Mucosa of descending colon (tissue), 3 donors: Measurements from ENCODE around the gene BEST3. TPM values are rescaled to one million over a fixed set of nuclear protein-coding genes. Genes with fewer than 3 reads are reported as not detected.

Experiments
- ATAC-seq: fragments of 200-7000 bp; cut with Tn5 transposase; one replicate; pipeline ENCODE4 v1.9.1; 2020; ENCODE audit warnings: mild to moderate bottlenecking, moderate library complexity
- DNase-seq, 3 donors: peaks; one replicate each; pipeline ENCODE4 v3.0.0-alpha.2; 2020
- H3K36me3 ChIP-seq: fragments of 200-600 bp; one replicate; pipeline ENCODE4 v1.8.0; 2021; ENCODE audit warnings: low read depth, mild to moderate bottlenecking
- H3K4me1 ChIP-seq: fragments of 200-600 bp; one replicate; pipeline ENCODE4 v1.8.0; 2021; ENCODE audit warnings: low read depth, mild to moderate bottlenecking
- H3K4me3 ChIP-seq: fragments of 200-600 bp; one replicate; pipeline ENCODE4 v1.8.0; 2021; ENCODE audit warnings: mild to moderate bottlenecking
- H3K9me3 ChIP-seq: fragments of 200-600 bp; one replicate; pipeline ENCODE4 v1.8.0; 2021; ENCODE audit warnings: mild to moderate bottlenecking
- CTCF ChIP-seq: fragments of 200-600 bp; IDR thresholded peaks from one replicate; pipeline ENCODE4 v1.8.0; 2022; ENCODE audit warnings: antibody characterized with exemption, mild to moderate bottlenecking
- intact Hi-C, 2 donors: fragments of 100-400 bp; cut with DNase I in 1 of 2; cut with micrococcal nuclease in 1 of 2; formaldehyde crosslinking; loops; one replicate each; pipeline versions ENCODE4 v1.11.0 to v1.11.1; 2022; cut with DNase I, micrococcal nuclease
- total RNA-seq, 3 donors: library from RNA; stranded (reverse); fragmentation: NEBNext Ultra II Directional in 2 of 3; extraction: Animal tissue kit (Norgen Biotek cat#: 25700) in 2 of 3; gene quantifications; one replicate each; pipeline versions ENCODE4 v1.2.1 to v1.2.4, GENCODE V29; 2021 to 2023
- donor health status: DM: no; HTN: no; CAD: no; lungs with moderate emphysema.
- donor health status: DM: no; HTN: no; CAD: no.
- donor health status: DM: no; HTN: yes; CAD: no.

BEST3 gene
- total RNA-seq, 3 donors from 2014 or later, result 0.09 to 0.27 TPM; not detected in 1

GRCh38 chr12:69630191-69630590 lies 68.9 kb downstream of the BEST3 start:
- no peak for DNase-seq
- TF ChIP-seq CTCF, result no peak
- H3K9me3 ChIP-seq, result no peaks in the 10 kb centered on the region
- ATAC-seq, result no peak
- H3K36me3 ChIP-seq, result no peaks in the 10 kb centered on the region
- no peaks in the 10 kb centered on the region for H3K4me1 ChIP-seq
- H3K4me3 ChIP-seq, result no peak overlapping the region
- intact Hi-C loops, result no loop called here

GRCh38 chr12:69627501-69627900 lies 71.6 kb downstream of the BEST3 start:
- H3K4me1 ChIP-seq, result no peaks in the 10 kb centered on the region
- no peak for TF ChIP-seq CTCF
- intact Hi-C loops, result no loop called here
- no peaks in the 10 kb centered on the region for H3K36me3 ChIP-seq
- H3K9me3 ChIP-seq, result no peaks in the 10 kb centered on the region
- H3K4me3 ChIP-seq, result no peak overlapping the region
- DNase-seq, result no peak
- ATAC-seq, result no peak

GRCh38 chr12:69623970-69624369 lies 75.1 kb downstream of the BEST3 start:
- Histone ChIP-seq H3K9me3 (no peaks in the 10 kb centered on the region), H3K36me3 (no peaks in the 10 kb centered on the region), H3K4me3 (no peak overlapping the region), H3K4me1 (no peaks in the 10 kb centered on the region)
- intact Hi-C loops, result no loop called here
- ATAC-seq, result no peak
- no peak for TF ChIP-seq CTCF
- no peak for DNase-seq

- no peaks in the 10 kb centered on the region for H3K36me3 ChIP-seq
- DNase-seq (no peak), ATAC-seq (no peak)
- H3K4me1 ChIP-seq, result no peaks in the 10 kb centered on the region
- H3K9me3 ChIP-seq, result no peaks in the 10 kb centered on the region
- intact Hi-C loops, result no loop called here
- H3K4me3 ChIP-seq, result no peak overlapping the region
- no peak for TF ChIP-seq CTCF
Observed at GRCh38 chr12:69621551-69621950, 77.6 kb downstream of the BEST3 start.

DNA sequence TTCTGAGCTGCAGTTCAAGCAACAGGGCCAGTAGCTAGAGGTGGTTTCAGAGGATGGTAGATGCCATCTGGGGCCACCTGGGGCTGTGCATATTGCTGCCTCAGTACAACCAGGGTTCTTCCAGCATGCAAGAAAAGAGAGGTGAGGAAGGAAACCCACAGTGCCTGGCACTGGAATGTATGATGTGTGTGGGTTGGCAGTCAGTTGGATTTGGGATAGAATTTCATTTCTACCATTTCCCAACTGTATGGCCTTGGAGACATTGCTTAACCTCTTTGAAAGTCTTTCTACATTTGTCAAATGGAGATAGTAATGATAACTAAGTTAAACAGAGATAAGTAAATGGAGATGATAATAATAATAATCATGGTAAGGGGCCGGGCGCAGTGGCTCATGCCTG lies 78.2 kb downstream of the BEST3 start:
- ATAC-seq (no peak), DNase-seq (no peak)
- Histone ChIP-seq H3K36me3 (no peaks in the 10 kb centered on the region), H3K4me1 (no peaks in the 10 kb centered on the region), H3K9me3 (no peaks in the 10 kb centered on the region), H3K4me3 (no peak overlapping the region)
- intact Hi-C loops, result no loop called here
- TF ChIP-seq CTCF, result no peak

- ATAC-seq, result no peak
Observed at GRCh38 chr12:69620077-69620476, 79.0 kb downstream of the BEST3 start.

More at GRCh38 chr12:69620077-69620476, 79.0 kb downstream of the BEST3 start:
- intact Hi-C loops, result no loop called here
- Histone ChIP-seq H3K9me3 (no peaks in the 10 kb centered on the region), H3K4me1 (no peaks in the 10 kb centered on the region), H3K4me3 (no peak overlapping the region), H3K36me3 (no peaks in the 10 kb centered on the region)
- no peak for TF ChIP-seq CTCF
- no peak for DNase-seq
